ENCODE measurements around the gene BTBD9.

GRCh38 chr6:38192011-38192410, 447.7 kb downstream of the BTBD9 start:
- TF ChIP-seq GATA2 (CRISPR knock-in tag; IDR thresholded peaks at IDR 0.05) (no peak), ZNF143 (CRISPR knock-in tag; IDR thresholded peaks at IDR 0.05) (no peak), CBFB (CRISPR knock-in tag; IDR thresholded peaks at IDR 0.05) (no peak), FOXP1 (CRISPR knock-in tag; IDR thresholded peaks at IDR 0.05) (no peak), TBL1XR1 (IDR thresholded peaks at IDR 0.05; ENCODE audit: low read length in 2 of 2) (no peak), RCOR1 (IDR thresholded peaks at IDR 0.05; ENCODE audit: borderline replicate concordance in 1 of 2, low read depth in 2 of 2, low read length in 2 of 2) (no peak), ZFP30 (CRISPR knock-in tag; IDR thresholded peaks at IDR 0.05; ENCODE audit: borderline replicate concordance) (no peak), ZNF644 (tag; IDR thresholded peaks at IDR 0.05; ENCODE audit: low read depth) (no peak), HCFC1 (IDR thresholded peaks at IDR 0.05; ENCODE audit: low read depth, low read length) (no peak), CREB3 (tag; conservative IDR thresholded peaks at IDR 0.05; ENCODE audit: low read depth) (no peak), SRF (CRISPR knock-in tag; IDR thresholded peaks at IDR 0.05) (no peak)
- TF ChIP-seq, protein P1, sequence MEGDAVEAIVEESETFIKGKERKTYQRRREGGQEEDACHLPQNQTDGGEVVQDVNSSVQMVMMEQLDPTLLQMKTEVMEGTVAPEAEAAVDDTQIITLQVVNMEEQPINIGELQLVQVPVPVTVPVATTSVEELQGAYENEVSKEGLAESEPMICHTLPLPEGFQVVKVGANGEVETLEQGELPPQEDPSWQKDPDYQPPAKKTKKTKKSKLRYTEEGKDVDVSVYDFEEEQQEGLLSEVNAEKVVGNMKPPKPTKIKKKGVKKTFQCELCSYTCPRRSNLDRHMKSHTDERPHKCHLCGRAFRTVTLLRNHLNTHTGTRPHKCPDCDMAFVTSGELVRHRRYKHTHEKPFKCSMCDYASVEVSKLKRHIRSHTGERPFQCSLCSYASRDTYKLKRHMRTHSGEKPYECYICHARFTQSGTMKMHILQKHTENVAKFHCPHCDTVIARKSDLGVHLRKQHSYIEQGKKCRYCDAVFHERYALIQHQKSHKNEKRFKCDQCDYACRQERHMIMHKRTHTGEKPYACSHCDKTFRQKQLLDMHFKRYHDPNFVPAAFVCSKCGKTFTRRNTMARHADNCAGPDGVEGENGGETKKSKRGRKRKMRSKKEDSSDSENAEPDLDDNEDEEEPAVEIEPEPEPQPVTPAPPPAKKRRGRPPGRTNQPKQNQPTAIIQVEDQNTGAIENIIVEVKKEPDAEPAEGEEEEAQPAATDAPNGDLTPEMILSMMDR (IDR thresholded peaks at IDR 0.05 in 2 of 3, conservative IDR thresholded peaks at IDR 0.05 in 1 of 3; ENCODE audit: insufficient read depth in 2 of 3, low read depth in 1 of 3, low read length in 3 of 3) = no peak
